MCF 10A (cell line): ENCODE results near the gene GPAM. TPM values are rescaled to one million over a fixed set of nuclear protein-coding genes. Genes with fewer than 3 reads are reported as not detected.

ENCODE experiments used
- BruUV-seq: library from RNA; stranded (reverse); fragments of 400-500 nt; replicated peaks from 2 replicates; lab custom pipeline; 2021; lab: Mats Ljungman, UMichigan
- CTCF ChIA-PET: fragments of 300-600 bp; sonication (Branson Sonifier 250); formaldehyde crosslinking; extraction: SDS; loops from one replicate; lab custom pipeline; 2021; ENCODE audit warnings: antibody characterized with exemption, inconsistent platforms; lab: Yijun Ruan, JAX
- POLR2A ChIA-PET: fragments of 300-600, 350-650 bp; sonication (Branson Sonifier 250); formaldehyde crosslinking; extraction: SDS; loops from one replicate; lab custom pipeline; 2020; ENCODE audit warnings: antibody characterized with exemption, inconsistent platforms; lab: Yijun Ruan, JAX
- DNase-seq: peaks from one replicate; pipeline ENCODE4 v3.0.0-alpha.2; 2018; ENCODE audit not compliant: unreplicated experiment
- H3K27ac Mint-ChIP-seq: one replicate; pipeline ENCODE4 v1.8.0; 2022; ENCODE audit warnings: mild to moderate bottlenecking, low read depth, mixed read lengths; ENCODE audit not compliant: unreplicated experiment
- H3K27me3 Mint-ChIP-seq: one replicate; pipeline ENCODE4 v1.8.0; 2022; ENCODE audit warnings: mixed read lengths; ENCODE audit not compliant: insufficient read depth, unreplicated experiment
- H3K36me3 Mint-ChIP-seq: one replicate; pipeline ENCODE4 v1.8.0; 2022; ENCODE audit warnings: mild to moderate bottlenecking, moderate library complexity, mixed read lengths; ENCODE audit not compliant: insufficient read depth, unreplicated experiment
- H3K4me1 Mint-ChIP-seq: one replicate; pipeline ENCODE4 v1.8.0; 2022; ENCODE audit warnings: mixed read lengths; ENCODE audit not compliant: insufficient read depth, unreplicated experiment
- H3K4me3 Mint-ChIP-seq: one replicate; pipeline ENCODE4 v1.8.0; 2022; ENCODE audit warnings: mild to moderate bottlenecking, moderate library complexity, mixed read lengths; ENCODE audit not compliant: unreplicated experiment
- H3K9me3 Mint-ChIP-seq: one replicate; pipeline ENCODE4 v1.8.0; 2022; ENCODE audit warnings: mixed read lengths; ENCODE audit not compliant: unreplicated experiment
- intact Hi-C: fragments of 100-400 bp; cut with micrococcal nuclease; formaldehyde crosslinking; loops from 2 replicates; pipeline ENCODE4 v1.14.1; 2022
- total RNA-seq: library from RNA; stranded (reverse); gene quantifications from 2 replicates; pipeline ENCODE4 v1.2.3, GENCODE V29; 2022
- TF ChIP-seq, protein P1 (sequence below): fragments of 200-600 bp; IDR thresholded peaks from one replicate; pipeline ENCODE4 v1.8.0; 2022; ENCODE audit warnings: antibody characterized with exemption, mild to moderate bottlenecking; ENCODE audit not compliant: unreplicated experiment

Gene GPAM
- total RNA-seq, 1 experiment from 2014 or later: 20.4 TPM

DNA sequence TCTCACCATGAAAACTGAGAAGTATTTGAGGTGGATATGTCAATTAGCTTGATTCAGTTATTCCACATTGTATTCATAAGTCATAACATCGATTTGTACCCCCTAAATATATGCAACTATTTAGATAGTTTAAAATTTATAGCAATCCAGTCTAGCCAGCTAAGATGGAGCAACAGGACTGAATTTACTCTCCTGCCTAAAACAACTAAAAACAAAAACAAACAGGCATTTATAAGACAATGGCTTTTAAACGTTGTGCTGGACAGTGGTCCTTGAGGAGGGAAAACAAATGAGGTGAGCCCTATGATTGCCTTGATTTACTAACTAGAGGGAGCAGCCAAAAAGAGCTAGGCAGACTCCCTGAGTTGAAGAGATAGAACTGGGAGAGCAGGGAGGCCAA, 814 bp upstream of the GPAM start:
- CTCF ChIA-PET: interaction anchor here (0.6 to 5.5 kb wide), 15 partner anchors 10 to 1108 kb away, joined by 3 to 65 read pairs (median 4); partner anchors contain the start of genes ADRA2A, VTI1A and ZDHHC6
- TF ChIP-seq, protein P1, sequence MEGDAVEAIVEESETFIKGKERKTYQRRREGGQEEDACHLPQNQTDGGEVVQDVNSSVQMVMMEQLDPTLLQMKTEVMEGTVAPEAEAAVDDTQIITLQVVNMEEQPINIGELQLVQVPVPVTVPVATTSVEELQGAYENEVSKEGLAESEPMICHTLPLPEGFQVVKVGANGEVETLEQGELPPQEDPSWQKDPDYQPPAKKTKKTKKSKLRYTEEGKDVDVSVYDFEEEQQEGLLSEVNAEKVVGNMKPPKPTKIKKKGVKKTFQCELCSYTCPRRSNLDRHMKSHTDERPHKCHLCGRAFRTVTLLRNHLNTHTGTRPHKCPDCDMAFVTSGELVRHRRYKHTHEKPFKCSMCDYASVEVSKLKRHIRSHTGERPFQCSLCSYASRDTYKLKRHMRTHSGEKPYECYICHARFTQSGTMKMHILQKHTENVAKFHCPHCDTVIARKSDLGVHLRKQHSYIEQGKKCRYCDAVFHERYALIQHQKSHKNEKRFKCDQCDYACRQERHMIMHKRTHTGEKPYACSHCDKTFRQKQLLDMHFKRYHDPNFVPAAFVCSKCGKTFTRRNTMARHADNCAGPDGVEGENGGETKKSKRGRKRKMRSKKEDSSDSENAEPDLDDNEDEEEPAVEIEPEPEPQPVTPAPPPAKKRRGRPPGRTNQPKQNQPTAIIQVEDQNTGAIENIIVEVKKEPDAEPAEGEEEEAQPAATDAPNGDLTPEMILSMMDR: no peak

DNA sequence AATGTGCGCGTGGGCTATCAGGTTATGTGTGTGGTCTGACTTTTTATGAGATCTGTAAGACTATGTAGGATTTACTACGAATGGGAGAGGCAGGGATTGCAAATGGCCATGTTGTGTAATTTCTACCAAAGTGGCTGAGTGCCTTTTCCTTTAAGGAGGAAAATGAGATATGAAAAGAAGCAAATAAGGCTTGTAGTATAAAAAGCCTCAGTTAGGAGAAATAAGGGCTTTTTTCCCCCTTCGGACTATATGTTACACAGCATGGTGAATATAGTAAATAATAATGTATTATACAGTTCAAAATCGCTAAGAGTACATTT, 447 bp upstream of the GPAM start:
- H3K4me3 Mint-ChIP-seq: peak overlapping the region; percentile 98
- ChIA-PET CTCF (interaction anchor here (0.7 to 5.5 kb wide), 19 partner anchors 10 to 1660 kb away, joined by 3 to 65 read pairs (median 4); partner anchors contain the start of genes ADRA2A, VTI1A and ZDHHC6), POLR2A (interaction anchor here (0.6 to 4.1 kb wide), 22 partner anchors 10 to 1266 kb away, joined by 3 to 38 read pairs (median 4); partner anchors contain the start of gene ZDHHC6)
- BruUV-seq: TSS peak; percentile 93
- intact Hi-C loops: loop anchor here (5.0 kb wide), 1 partner anchor 43 kb away; no protein-coding TSS in a partner anchor
- no peaks in the 10 kb centered on the region for H3K27me3 Mint-ChIP-seq
- DNase-seq: no peak
- H3K4me1 Mint-ChIP-seq: peaks cover 19% of the 10 kb centered on the region
- H3K9me3 Mint-ChIP-seq: peaks cover 11% of the 10 kb centered on the region
- peaks cover 17% of the 10 kb centered on the region for H3K36me3 Mint-ChIP-seq
- H3K27ac Mint-ChIP-seq: peak overlapping the region; percentile 94
- TF ChIP-seq, protein P1: no peak

More for the DNA sequence above, 814 bp upstream of the GPAM start:
- H3K36me3 Mint-ChIP-seq: peaks cover 14% of the 10 kb centered on the region
- no peak for DNase-seq
- intact Hi-C loops: loop anchor here (5.0 kb wide), 1 partner anchor 43 kb away; no protein-coding TSS in a partner anchor
- peak overlapping the region; percentile 98 for H3K4me3 Mint-ChIP-seq
- H3K27ac Mint-ChIP-seq: peak overlapping the region; percentile 94
- no peaks in the 10 kb centered on the region for H3K27me3 Mint-ChIP-seq
- H3K9me3 Mint-ChIP-seq: peaks cover 11% of the 10 kb centered on the region
- BruUV-seq: no TSS peak
- peaks cover 19% of the 10 kb centered on the region for H3K4me1 Mint-ChIP-seq
- POLR2A ChIA-PET: interaction anchor here (0.6 to 4.1 kb wide), 19 partner anchors 11 to 1266 kb away, joined by 3 to 38 read pairs (median 4); partner anchors contain the start of gene ZDHHC6

DNA sequence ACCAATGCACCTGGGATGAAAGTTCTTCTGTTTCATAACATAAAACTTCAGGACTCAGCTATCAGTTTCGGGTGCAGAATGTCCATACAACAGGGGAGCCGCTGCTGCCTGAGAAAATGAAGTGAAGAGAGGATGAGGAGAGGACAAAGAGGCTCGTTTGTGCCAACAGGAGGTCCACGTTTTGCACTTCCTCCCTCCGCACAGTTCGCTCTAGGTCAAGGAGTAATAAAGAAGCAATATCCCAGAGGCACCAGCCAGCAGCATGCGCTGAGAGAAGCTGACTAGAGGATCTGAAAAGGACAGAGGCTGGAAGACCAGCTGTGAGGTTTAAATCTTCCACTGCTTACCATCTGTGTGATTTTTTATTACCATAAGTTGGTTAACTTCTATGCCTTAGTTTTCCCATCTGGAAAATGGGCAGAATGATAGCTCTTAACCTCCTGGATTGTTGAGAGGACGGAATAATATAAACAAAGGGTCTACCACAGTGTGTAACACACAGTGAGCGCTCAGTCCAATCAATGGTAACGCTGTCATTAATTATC, 709 bp downstream of the GPAM start:
- CTCF ChIA-PET: interaction anchor here (0.6 to 5.5 kb wide), 18 partner anchors 9 to 309 kb away, joined by 3 to 65 read pairs (median 4); partner anchors contain the start of genes VTI1A and ZDHHC6
- Mint-ChIP-seq H3K4me1 (peaks cover 19% of the 10 kb centered on the region), H3K27ac (peak overlapping the region; percentile 94), H3K4me3 (peak overlapping the region; percentile 98), H3K36me3 (peaks cover 27% of the 10 kb centered on the region), H3K27me3 (no peaks in the 10 kb centered on the region), H3K9me3 (peaks cover 11% of the 10 kb centered on the region)
- POLR2A ChIA-PET: interaction anchor here (0.9 to 4.1 kb wide), 15 partner anchors 9 to 263 kb away, joined by 3 to 38 read pairs (median 5); partner anchors contain the start of gene ZDHHC6
- no TSS peak for BruUV-seq
- TF ChIP-seq, protein P1: no peak
- intact Hi-C loops: loop anchor here (1.0 to 5.0 kb wide), 2 partner anchors 44 to 125 kb away; no protein-coding TSS in a partner anchor
- DNase-seq: no peak

DNA sequence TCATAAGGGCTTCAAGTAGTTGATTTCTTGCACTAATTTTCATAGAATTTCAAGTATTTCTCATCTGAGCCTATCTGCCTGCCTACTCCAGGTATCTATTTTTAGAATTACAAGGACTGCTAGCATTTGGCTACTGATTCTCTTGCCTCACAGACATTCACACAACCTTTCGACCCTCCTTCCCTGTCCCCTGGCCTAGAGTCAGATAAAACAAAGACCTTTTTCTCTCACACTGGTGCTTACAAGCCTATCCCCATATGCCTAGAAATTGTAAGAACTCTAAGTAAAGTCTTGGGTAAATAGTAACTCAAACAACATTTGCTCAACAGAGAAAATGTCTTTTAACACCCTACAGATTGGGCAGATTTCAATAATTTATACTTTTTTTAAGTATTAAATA, 6.3 kb downstream of the GPAM start:
- Mint-ChIP-seq H3K9me3 (no peaks in the 10 kb centered on the region), H3K27ac (no peak overlapping the region), H3K4me3 (no peak overlapping the region), H3K4me1 (peaks cover 6% of the 10 kb centered on the region), H3K36me3 (peaks cover 47% of the 10 kb centered on the region), H3K27me3 (no peaks in the 10 kb centered on the region)
- intact Hi-C loops: loop anchor here (10.0 kb wide), 1 partner anchor 258 kb away; no protein-coding TSS in a partner anchor
- BruUV-seq: no TSS peak
- TF ChIP-seq, protein P1: no peak
- no peak for DNase-seq
- ChIA-PET POLR2A (no interaction called here), CTCF (interaction anchor here (0.6 to 1.8 kb wide), 2 partner anchors 131 kb away, joined by 4 to 7 read pairs; no protein-coding TSS in a partner anchor)
